ENCODE results near the gene RAB3GAP1. TPM values are rescaled to one million over a fixed set of nuclear protein-coding genes. Genes with fewer than 3 reads are reported as not detected.

The RAB3GAP1 gene
- total RNA-seq, 1 experiment from 2014 or later: 32.0 TPM

DNA sequence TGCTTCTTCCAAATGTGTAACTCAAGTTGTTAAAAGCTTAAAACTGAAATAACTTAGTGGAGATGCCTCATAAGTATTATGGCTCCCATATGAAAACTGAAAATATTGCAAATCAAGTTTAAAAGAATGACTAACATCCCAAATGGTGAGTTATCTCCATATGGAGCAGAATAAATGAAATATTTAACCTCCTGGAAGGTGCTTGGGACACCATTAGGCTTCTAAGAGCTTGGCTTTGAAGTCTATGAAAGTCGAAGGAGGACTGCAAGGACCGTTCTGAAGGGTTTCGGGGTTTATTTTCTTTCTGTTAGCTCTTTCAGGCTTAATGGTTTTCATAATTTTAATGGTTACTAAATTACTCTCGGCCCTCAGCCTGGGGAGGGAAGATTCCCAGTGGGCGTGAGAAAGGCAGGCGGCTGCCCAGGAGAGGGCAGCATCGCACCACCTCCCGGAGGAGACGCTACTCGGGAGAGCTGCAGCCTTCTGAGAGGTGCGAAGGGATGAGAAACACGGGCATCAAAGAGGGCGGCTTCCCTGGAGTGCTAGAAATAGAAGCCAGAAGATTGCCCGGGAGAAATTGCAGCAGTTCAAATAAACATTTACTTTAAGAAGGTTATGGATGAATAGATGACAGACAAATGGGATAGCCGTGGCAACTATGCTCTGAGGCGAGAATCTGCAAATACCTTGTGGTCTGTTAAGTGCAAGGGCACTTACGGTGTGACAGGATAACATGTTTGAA lies 47.9 kb upstream of the RAB3GAP1 start:
- no peak overlapping the region for H3K23ac ChIP-seq (ENCODE audit: insufficient read length, low read depth, low read length)
- H3K27me3 ChIP-seq (ENCODE audit: insufficient read depth, low read length): no peaks in the 10 kb centered on the region
- no peaks in the 10 kb centered on the region for H3K23me2 ChIP-seq (ENCODE audit: insufficient read length, low read depth, low read length, poor library complexity, severe bottlenecking)
- H3K9me3 ChIP-seq (ENCODE audit: control insufficient read depth, low read depth, low read length): no peaks in the 10 kb centered on the region
- H3K4me2 ChIP-seq (ENCODE audit: insufficient read depth, insufficient read length, low read length): no peak overlapping the region
- H4K8ac ChIP-seq (replicated peaks; ENCODE audit: insufficient read length, low read depth, low read length): no peak overlapping the region
- no peak overlapping the region for H2BK20ac ChIP-seq (ENCODE audit: low read depth, low read length, poor library complexity, severe bottlenecking)
- no peak overlapping the region for H2BK5ac ChIP-seq (ENCODE audit: insufficient read length, low read length)
- Mint-ChIP-seq H3K36me3 (ENCODE audit: insufficient read depth in 1 of 3, low read depth in 3 of 3) (no peaks in the 10 kb centered on the region), H3K9me3 (peaks cover 0 to 4% of the 10 kb centered on the region in 2 experiments; a peak in 1 of 5 replicates), H3K27me3 (ENCODE audit: low read depth) (peaks cover 11% of the 10 kb centered on the region), H3K27ac (no peak overlapping the region), H3K4me1 (peaks cover 17 to 21% of the 10 kb centered on the region in 2 experiments), H3K4me3 (no peak overlapping the region)
- H3K79me1 ChIP-seq (ENCODE audit: insufficient read depth, low read depth, low read length, poor library complexity, severe bottlenecking): no peaks in the 10 kb centered on the region
- H2BK120ac ChIP-seq (ENCODE audit: low read depth, low read length, poor library complexity, severe bottlenecking): no peak overlapping the region
- H4K20me1 ChIP-seq (ENCODE audit: control insufficient read depth, insufficient read depth, insufficient read length): no peaks in the 10 kb centered on the region
- H3K14ac ChIP-seq (ENCODE audit: insufficient read depth, low read length): no peak overlapping the region
- H4K5ac ChIP-seq (ENCODE audit: insufficient read length, low read depth, low read length): no peak overlapping the region
- no peak overlapping the region for H3K18ac ChIP-seq (ENCODE audit: insufficient read length, low read depth, low read length)
- no peak overlapping the region for H3T11ph ChIP-seq (ENCODE audit: low read length)
- H3K79me2 ChIP-seq (ENCODE audit: insufficient read depth, low read length): no peaks in the 10 kb centered on the region
- H3K9ac ChIP-seq (ENCODE audit: extremely low read depth, insufficient read length, low read length): no peak overlapping the region
- no peak overlapping the region for H2AFZ ChIP-seq (ENCODE audit: low read length)
- no peak overlapping the region for H3K56ac ChIP-seq (ENCODE audit: insufficient read length, low read depth, low read length)
- no CpG with 5 or more reads among the region's 17 CpGs for WGBS (ENCODE audit: extremely low coverage, insufficient read length, low lambda C conversion rate)
- no peak overlapping the region for H2BK15ac ChIP-seq (ENCODE audit: low read depth, low read length)
- no peak overlapping the region for H3K4ac ChIP-seq (ENCODE audit: low read depth, low read length)
- H3K4me1 ChIP-seq (ENCODE audit: insufficient read depth, low read length): peaks cover 3% of the 10 kb centered on the region; the same call in 1 of the 2 replicates
- DNase-seq: peak; percentile 79
- H3K27ac ChIP-seq (ENCODE audit: insufficient read length, low read depth, low read length): no peak overlapping the region
- no peak overlapping the region for H2AK5ac ChIP-seq (ENCODE audit: insufficient read length, low read length)
- H4K91ac ChIP-seq (ENCODE audit: insufficient read length, low read depth, low read length): no peak overlapping the region
- no peak overlapping the region for H2BK12ac ChIP-seq (ENCODE audit: insufficient read length, low read depth, low read length)
- TF ChIP-seq, protein P1, sequence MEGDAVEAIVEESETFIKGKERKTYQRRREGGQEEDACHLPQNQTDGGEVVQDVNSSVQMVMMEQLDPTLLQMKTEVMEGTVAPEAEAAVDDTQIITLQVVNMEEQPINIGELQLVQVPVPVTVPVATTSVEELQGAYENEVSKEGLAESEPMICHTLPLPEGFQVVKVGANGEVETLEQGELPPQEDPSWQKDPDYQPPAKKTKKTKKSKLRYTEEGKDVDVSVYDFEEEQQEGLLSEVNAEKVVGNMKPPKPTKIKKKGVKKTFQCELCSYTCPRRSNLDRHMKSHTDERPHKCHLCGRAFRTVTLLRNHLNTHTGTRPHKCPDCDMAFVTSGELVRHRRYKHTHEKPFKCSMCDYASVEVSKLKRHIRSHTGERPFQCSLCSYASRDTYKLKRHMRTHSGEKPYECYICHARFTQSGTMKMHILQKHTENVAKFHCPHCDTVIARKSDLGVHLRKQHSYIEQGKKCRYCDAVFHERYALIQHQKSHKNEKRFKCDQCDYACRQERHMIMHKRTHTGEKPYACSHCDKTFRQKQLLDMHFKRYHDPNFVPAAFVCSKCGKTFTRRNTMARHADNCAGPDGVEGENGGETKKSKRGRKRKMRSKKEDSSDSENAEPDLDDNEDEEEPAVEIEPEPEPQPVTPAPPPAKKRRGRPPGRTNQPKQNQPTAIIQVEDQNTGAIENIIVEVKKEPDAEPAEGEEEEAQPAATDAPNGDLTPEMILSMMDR (conservative IDR thresholded peaks at IDR 0.05): peak; percentile 97

Data from H9 (cell line).